Testis (tissue), 2 donors: ENCODE data around the gene SCYGR2.

ENCODE experiments used
- CTCF ChIP-seq, 3 experiments: fragments of 450-650 bp in 2 of 3; fragments of 200-600 bp in 1 of 3; sonication (generic) in 1 of 3; IDR thresholded peaks; one replicate each; pipeline ENCODE4 v1.5.1; 2016 to 2019; ENCODE audit warnings: antibody characterized with exemption in 3 of 3, mild to moderate bottlenecking in 2 of 3, moderate library complexity in 1 of 3
- POLR2A ChIP-seq: fragments of 450-650 bp; IDR thresholded peaks from one replicate; pipeline ENCODE4 v1.6.1; 2017; ENCODE audit warnings: antibody characterized with exemption, mild to moderate bottlenecking, moderate library complexity

DNA sequence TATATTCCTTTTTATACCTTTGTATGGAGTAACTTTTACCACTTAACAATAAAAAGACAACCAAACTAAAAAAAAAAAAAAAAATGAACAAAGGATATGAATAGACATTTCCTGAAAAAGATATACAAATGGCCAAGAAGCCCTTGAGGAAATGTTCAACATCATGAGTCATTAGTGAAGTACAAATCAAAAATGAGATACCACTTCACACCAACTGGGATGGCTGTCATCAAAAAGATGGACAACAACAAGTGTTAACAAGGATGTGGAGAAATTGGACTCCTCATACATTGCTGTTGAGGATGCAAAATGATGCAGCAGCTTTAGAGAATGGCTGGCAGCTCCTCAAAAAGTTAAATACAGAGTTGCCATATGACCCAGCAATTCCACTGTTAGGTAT is 22.6 kb upstream of the SCYGR2 start:
- TF ChIP-seq POLR2A (no peak), CTCF (IDR thresholded peaks at IDR 0.05) (no peak)
